ENCODE measurements around the gene IL18R1.

DNA sequence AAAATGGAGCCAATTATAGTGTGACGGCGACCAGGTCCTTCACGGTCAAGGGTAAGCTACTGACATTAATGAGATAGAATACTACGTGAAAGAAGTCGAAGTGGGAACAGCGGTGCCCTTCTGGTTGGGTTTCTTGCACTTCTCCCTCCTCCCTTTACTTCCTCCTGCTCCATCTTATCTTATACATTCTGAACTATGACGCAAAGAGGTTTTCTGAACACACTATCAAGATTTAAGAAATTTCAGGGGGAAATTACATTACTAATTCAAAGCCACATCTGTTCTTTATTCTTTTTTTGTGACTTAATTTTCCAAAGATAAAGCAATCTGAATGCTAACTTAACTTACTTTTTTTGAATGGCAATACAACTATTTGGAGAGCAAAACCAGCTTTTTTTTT is 14.8 kb upstream of the IL18R1 start:
- TF ChIP-seq, protein P1, sequence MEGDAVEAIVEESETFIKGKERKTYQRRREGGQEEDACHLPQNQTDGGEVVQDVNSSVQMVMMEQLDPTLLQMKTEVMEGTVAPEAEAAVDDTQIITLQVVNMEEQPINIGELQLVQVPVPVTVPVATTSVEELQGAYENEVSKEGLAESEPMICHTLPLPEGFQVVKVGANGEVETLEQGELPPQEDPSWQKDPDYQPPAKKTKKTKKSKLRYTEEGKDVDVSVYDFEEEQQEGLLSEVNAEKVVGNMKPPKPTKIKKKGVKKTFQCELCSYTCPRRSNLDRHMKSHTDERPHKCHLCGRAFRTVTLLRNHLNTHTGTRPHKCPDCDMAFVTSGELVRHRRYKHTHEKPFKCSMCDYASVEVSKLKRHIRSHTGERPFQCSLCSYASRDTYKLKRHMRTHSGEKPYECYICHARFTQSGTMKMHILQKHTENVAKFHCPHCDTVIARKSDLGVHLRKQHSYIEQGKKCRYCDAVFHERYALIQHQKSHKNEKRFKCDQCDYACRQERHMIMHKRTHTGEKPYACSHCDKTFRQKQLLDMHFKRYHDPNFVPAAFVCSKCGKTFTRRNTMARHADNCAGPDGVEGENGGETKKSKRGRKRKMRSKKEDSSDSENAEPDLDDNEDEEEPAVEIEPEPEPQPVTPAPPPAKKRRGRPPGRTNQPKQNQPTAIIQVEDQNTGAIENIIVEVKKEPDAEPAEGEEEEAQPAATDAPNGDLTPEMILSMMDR (IDR thresholded peaks at IDR 0.05): no peak
- no peak for TF ChIP-seq POLR2A (IDR thresholded peaks at IDR 0.05)
